GM19239 (cell line): ENCODE results near the gene CDC6.
"Not testable (repeated sequence)": the region's sequence is repeated elsewhere in the genome, so short reads cannot be mapped to it uniquely, and the experiment has no call there.

ENCODE experiments used
- DNase-seq: peaks from one replicate; pipeline ENCODE4 v3.0.0; 2011; ENCODE audit warnings: low spot score; ENCODE audit not compliant: insufficient read length
- FAIRE-seq: peaks from 2 replicates; lab custom pipeline; 2011; peaks lifted over from hg19 to GRCh38; lab: Jason Lieb, UNC

CDC6 gene

DNA sequence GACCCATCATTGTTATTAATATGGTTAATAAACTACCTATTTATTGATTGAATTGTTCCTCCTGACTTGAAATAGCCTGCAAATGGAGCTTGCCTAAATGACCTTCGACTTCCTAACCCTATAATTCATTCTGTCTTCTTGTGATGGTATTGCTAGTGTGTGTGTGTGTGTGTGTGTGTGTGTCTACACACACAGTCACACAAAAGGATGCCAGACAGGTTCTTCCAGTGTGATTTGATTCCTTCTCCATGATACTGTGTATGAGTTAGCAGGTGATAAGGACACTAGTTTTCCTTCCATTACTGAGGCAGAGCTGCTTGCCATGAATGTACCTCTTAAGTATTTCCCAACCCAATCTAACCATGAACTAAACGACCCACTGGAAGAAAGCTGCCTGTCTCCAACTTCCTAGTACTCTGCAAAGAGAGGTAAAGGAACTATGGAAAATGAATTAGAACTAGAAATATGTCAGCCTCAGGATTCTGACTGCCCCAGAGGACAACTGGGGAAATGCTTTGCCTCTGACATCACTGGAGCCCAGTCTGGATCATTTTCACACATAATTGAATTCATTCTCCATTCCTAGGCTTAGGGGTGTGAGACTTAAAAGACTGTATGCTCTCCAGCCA is 3.5 kb upstream of the CDC6 start:
- no peak for FAIRE-seq
- no peak for DNase-seq

DNA sequence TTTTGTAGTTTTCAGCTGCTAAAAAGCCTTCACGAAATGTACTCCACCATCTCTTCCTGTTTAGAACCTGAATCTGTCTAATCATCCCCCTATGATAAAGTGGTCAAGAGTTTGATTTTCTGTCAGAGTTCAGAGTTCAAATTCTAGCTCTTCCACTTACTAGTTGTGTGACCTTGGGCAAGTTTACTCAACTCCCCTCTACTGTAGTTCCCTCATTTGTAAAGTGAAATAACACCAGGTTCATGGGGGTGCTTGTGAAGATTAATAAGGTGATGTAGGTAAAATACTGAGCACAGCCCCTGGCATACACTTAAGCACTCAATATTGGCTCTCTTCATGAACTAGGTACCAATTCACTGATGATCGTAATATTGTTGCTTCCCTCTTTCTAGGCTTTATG is 1.2 kb upstream of the CDC6 start:
- DNase-seq (no peak), FAIRE-seq (no peak)

DNA sequence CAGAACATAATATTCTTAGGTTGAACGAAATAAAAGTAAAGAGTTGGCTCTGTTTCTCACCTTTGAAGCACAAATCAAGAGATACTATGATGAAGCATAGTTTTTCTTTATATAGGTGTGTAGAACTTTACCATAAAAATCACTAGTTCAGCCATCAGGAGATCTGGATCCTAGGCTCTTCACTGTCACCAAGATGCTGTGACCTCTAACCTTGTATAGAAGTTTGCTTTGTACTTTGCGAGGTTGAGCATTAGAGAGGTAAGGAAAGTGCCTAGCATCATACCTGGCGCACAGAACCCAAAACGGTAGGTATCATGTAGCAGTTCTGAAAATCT is 553 bp upstream of the CDC6 start:
- no peak for FAIRE-seq
- DNase-seq = no peak

DNA sequence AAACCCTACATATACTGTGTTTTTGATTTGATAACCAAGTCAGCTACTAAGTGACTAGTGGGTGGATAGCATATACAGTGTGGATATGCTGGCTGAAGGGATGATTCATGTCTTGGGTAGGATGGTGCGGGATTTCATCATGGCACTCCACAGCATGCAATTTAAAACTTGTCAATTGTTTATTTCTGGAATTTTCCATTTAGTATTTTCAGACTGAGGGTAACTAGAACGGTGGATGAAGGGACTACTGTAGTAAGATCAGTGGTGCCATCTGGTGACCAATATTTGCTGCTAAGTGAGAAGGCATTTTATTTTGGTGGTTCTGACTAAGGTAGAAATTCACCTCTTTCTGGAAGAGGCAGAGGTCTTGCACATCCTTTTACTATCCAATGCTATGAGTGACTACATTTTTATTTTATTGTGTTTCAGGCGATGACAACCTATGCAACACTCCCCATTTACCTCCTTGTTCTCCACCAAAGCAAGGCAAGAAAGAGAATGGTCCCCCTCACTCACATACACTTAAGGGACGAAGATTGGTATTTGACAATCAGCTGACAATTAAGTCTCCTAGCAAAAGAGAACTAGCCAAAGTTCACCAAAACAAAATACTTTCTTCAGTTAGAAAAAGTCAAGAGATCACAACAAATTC is 3.1 kb downstream of the CDC6 start:
- no peak for FAIRE-seq
- no peak for DNase-seq

DNA sequence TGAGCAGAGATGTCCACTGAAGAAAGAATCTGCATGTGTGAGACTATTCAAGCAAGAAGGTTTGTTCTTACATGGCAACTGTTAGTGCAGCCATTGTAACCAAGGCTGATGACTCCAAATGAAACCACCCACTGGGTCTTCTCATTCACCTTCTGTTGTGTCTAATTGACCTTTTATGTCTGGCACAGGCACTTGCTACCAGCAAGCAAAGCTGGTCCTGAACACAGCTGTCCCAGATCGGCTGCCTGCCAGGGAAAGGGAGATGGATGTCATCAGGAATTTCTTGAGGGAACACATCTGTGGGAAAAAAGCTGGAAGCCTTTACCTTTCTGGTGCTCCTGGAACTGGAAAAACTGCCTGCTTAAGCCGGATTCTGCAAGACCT is 3.6 kb downstream of the CDC6 start:
- FAIRE-seq = no peak
- no peak for DNase-seq

DNA sequence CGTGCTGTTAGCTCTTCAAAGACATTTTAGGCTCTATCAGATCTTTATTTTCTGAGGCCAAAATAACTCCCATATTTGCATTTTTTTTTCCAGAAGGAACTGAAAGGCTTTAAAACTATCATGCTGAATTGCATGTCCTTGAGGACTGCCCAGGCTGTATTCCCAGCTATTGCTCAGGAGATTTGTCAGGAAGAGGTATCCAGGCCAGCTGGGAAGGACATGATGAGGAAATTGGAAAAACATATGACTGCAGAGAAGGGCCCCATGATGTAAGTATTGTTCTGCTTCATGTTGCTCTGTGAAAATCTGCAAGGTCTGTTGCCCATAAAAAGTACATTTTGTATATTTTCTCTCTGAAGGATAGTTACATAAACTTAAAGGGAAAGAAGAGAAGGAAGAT is 5.7 kb downstream of the CDC6 start:
- DNase-seq = no peak
- FAIRE-seq = no peak

DNA sequence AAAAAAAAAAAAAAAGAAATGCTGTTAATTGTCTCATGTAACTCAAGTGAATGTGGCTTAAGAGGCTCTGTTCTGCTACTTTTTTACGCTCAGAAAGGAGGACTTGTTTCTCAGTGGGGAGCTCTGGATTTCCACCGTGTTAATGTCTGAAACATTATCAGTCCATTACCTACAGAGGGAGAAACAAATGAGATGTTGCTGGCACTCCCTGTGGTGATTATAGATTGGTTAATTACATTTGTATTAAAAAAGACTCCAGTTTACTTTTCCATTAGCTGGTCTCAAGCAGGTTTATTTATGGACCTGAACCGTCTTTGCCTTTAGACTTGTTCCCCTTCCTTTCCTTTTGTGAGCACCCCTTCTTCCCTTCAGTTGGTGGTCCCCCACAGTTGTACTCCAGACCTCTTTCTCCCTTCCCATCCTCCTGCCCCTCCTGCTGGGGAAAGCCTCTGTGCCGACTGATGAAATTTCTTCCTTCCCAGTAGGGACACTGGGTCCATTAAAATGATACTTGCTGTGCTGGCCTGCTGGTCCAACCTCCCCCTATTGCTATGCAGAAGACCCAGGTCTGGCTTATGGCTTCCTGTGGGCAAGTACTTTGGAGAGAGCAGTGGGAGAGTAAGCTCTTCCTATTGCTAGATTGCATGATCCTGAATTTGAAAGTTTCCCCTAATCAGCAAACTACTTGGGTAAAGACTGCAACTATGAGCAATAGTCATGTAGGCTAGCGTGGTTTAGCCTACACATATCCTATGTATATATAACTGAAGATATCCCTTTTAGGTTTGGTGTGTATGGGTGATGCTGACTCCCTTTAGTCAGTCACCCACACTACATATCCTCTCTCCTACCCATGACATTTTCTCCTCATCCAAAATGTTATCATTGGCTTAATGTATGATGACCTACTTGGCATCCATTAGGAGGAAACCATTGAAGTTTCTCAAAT is 8.1 kb downstream of the CDC6 start:
- FAIRE-seq (no peak), DNase-seq (no peak)

DNA sequence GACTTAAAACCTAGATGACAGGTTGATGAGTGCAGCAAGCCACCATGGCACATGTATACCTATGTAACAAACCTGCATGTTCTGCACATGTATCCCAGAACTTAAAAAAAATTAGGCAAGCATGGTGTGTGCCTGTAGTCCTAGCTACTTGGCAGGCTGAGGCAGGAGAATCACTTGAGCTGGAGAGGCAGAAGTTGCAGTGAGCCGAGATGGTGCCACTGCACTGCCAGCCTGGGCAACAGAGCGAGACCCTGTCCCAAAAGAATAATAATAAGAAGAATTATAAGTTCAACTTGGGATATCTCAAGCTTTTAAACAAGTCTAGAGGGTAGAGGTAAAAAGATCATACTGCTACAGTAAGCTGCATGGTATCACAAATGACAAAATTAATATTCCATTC is 9.8 kb downstream of the CDC6 start:
- FAIRE-seq (no peak), DNase-seq (no peak)

DNA sequence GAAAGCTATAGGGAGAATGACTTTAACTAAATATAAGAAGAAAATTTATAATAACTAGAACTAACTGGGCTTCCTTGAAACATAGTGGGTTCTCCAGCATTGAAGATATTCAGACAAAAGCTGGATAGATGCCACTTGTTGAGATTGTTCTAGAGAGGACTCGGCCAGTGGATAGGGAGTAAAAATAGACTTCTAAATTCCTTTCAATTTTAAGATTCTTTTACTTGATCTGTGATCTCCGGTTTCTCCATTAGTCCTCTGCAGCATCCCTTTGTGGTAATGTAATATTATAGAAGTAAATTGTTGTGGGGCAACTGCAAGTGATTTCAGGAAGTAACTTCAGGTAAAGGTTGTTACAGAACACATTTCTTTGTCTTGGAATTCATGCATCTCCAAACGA is 11.0 kb downstream of the CDC6 start:
- DNase-seq = no peak
- no peak for FAIRE-seq

DNA sequence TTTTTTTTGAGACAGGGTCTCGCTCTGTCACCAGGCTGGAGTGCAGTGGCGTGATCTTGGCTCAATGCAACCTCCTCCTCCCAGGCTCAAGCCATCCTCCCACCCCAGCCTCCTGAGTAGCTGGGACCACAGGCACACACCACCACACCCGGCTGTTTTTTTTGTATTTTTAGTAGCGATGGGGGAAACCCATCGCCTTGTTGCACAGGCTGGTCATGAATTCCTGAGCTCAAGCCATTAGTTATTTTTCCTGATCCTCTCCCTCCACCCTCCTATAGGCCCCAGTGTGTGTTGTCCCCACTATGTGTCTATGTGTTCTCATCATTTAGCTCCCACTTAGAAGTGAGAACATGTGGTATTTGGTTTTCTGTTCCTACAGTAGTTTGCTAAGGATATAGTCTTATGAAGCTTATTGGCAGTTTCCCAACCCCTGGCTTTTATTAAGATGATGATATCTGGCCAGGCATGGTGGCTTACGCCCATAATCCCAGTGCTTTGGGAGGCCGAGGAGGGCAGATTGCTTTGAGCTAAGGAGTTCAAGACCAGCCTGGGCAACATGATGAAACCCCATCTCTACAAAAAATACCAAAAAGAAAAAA is 11.6 kb downstream of the CDC6 start:
- not testable (repeated sequence) for DNase-seq, FAIRE-seq

DNA sequence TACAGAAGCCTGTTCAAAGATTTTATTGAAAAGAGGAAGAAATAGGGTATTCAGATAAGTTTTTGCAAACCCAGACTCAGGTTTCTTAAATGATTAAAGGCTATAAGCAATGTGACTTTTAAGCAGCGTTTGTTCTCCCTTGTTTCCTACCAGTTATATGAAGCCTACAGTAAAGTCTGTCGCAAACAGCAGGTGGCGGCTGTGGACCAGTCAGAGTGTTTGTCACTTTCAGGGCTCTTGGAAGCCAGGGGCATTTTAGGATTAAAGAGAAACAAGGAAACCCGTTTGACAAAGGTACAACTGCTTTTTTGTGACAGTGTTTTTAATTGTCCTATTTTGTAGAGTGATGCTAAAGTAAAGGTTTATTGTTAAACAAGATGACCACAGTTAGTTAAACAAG is 13.6 kb downstream of the CDC6 start:
- FAIRE-seq (no peak), DNase-seq (no peak)

DNA sequence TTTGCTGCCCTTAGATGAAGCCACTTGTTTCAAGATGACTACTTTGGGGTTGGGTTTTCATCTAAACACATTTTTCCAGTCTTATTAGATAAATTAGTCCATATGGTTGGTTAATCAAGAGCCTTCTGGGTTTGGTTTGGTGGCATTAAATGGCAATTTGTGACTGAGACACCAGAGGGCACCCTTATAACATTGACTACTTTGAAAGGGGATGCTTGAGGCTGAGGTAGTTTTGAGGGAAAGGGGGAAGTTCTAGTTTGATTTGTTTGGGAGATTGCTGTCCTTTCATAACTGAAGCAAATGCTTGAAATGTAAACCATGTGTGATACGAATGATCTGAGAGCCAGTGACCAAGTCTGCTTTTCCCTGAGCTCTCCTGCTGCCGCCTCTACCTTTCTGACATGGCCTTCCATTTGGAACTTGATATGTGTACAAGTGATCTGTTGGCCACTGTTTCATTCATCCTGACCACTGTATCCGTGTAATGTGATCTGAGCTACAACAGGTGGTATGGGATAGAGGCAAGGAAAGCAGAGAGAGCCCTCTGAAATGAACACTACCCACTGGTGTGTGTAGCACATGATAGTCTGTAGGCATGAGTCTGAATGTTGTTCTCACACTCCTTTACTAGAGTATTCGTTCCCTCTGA is 15.5 kb downstream of the CDC6 start:
- FAIRE-seq (peak; percentile 76), DNase-seq (no peak)

DNA sequence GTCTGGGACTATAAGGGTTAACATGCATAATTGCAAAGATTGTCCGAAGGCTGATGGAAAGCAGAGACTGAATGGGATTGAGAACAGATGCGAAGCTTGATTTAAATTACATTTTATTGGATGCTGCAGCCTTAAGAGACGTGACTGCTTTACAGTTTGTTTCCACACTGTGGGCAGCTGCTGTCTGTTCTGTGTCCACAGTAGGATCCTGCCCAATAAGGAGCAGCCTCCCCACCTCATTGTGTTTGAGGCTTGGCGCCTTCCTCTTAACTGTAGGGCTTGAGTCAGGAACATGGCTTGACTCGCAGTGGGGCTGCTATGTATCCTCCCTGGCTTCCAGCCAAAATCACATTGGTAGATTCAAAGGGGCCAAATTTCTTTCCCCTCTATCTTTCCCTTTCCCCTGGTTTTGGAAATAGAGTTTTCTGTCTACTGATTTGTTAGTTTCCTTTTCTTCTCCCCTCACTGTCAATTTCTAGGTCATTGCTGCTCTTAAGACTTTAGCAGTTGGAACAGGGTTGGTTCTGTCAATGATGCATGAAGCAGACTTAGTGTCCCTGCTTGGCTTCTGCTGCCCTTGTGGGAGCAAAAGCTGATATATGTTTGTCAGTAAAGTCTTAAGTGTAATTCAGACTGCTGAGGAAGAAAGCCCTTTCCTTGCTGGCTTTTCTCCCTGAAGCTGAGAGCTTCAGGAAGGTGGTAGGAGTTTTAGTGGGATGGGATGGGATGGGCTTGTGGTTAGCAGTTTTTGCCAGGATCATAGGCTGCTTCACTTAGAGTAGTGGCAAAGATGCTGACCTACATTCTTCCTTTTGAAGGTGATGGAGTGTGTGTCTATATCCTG is 16.3 kb downstream of the CDC6 start:
- FAIRE-seq (no peak), DNase-seq (no peak)

DNA sequence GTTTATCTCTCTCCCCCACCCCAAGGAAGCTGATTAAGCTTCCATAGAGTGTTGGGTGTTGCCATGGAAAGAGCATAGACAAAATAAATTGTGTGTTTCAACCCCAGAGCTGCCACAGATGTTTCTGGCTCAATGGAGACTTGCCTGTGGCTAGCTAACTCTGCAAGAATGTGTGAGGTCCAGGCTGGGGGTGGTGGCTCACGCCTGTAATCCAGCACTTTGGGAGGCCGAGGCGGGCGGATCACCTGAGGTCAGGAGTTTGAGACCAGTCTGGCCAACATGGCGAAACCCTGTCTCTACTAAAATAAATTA is 16.8 kb downstream of the CDC6 start:
- not testable (repeated sequence) for FAIRE-seq, DNase-seq

DNA sequence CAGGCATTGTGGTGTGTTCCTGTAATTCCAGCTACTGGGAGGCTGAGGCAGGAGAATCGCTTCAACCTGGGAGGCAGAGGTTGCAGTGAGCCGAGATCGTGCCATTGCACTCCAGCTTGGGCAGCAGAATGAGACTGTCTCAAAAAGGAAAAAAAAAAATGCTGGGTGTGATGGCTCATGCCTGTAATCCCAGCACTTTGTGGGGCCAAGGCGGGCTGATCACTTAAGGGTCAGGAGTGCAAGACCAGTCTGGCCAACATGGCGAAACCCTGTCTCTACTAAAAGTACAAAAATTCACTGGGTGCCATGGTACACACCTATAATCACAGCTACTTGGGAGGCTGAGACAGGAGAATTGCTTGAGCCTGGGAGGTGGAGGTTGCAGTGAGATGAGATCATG is 17.2 kb downstream of the CDC6 start:
- FAIRE-seq, DNase-seq: not testable (repeated sequence)

DNA sequence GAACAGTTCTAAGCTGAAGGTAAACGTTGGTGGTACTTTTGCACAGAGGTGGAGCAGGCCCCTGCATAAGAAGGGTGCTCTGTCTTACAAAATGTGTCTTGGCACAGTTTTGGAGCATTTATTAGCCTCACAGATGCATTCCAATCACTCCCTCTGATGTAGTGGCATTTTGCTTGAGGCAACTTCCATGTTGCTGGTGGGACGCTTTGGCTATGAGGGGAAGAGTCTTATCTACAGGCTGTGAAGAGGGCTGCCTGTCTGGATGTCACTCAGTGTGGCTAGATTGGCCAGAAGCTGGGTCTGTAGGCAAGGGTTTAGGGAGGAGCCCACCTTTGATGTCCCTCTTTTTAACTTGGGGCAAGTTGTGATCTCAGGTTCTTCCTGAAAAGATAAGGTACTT is 18.7 kb downstream of the CDC6 start:
- no peak for FAIRE-seq

DNA sequence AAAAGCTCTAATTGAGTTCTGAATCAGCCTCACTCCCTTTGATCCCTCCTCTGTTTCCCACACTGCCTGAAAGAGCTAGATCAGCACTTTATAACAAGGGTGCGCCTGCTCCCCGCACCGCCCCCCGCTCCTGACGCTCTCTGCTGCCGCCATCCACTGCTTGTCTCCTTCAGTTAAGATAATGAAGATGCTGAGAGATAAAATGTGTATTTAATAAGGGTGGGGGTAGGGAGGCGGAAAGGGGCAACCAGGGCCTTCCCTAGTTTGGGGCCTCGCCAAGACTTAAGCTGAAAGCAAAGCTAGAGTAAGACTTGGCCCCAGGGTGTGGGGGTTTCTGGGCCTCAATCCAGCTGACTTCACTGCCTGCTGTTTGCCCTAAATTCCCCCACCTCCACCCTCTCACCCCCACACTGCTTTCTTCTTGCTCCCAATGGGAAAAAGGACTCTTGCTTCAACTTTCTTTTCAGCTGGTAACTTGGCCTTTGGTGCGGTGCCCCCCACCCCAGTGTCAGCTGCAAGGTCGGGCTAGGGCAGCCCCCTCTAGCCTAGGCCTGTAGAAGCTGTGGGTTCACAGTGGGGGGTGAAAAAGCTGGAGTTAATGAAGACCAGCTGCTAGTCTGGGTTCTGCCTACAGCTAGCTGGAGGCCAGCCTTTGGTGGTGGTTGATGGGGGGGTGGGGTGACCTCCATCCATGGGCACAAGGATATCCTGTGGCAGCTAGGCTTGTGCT is 19.5 kb downstream of the CDC6 start:
- FAIRE-seq (no peak), DNase-seq (no peak)

More for the DNA sequence above, 18.7 kb downstream of the CDC6 start:
- no peak for DNase-seq

DNA sequence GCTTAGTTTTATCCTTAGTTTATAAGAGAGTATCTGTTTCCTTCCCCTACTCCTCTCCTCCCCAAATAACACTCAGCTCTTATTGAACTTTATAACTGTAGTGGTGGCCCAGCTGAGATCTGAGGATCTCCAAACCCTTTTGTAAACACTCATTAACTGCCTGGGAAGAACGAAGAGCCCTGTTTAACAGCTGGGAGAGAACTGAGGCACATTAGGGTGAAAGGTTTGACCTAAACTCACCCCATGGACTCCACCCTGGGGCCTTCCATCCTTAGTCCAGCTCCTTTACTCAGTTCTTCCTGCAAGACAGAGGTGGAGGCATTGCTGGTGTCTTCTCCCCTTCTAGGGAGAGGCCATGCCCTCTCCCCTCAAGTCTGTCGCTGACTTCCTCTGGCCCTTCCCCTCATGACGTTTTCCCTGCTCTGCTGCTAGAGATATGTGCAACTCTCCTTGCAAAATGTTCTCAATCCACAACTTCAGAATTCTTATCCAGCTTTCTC is 20.1 kb downstream of the CDC6 start:
- FAIRE-seq (no peak), DNase-seq (no peak)
